HG02885 (cell line): ENCODE measurements around the gene POLR2E.
"Not testable (repeated sequence)": the region's sequence is repeated elsewhere in the genome, so short reads cannot be mapped to it uniquely, and the experiment has no call there.

Experiments
- ATAC-seq: cut with Tn5 transposase; IDR thresholded peaks from one replicate; pipeline ENCODE4 v1.9.1; 2021; ENCODE audit warnings: mild to moderate bottlenecking; ENCODE audit not compliant: unreplicated experiment, poor library complexity

POLR2E gene

DNA sequence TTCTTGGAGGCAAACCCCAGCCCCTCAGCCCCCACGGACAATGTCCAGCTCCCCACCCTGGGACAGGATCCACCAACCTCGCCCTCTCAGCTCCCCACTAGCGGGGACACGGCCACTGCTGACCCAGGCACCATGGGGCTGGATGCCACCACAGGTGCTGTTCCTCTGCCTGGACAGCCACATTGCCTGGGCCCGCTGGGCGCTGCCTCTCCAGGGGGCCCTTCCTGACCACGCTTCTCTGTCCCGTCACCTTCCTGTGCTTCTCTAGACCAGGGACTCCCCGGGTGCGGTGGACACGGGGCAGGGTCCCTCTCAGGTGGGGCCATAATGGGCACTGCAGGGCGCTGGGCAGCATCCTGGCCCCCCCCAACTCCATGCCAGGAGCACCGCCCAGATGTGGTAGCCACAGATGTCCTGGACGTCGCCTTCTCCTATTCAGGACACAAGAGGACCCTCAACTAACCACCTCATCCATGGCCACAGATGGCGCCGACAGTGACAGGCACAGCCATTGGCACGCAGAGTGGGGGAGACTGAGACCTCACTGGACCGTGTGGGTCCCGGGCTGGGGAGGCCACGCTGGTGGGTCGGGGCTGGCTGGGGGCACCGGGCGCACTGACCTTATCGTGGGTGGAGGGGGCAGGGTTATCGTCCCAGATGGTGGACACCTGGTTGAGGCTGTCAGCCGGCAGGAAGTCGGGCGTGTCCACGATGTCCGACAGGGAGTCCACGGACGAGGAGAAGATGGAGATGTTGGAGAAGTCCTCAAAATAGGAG is 32.0 kb upstream of the POLR2E start:
- ATAC-seq = no peak

DNA sequence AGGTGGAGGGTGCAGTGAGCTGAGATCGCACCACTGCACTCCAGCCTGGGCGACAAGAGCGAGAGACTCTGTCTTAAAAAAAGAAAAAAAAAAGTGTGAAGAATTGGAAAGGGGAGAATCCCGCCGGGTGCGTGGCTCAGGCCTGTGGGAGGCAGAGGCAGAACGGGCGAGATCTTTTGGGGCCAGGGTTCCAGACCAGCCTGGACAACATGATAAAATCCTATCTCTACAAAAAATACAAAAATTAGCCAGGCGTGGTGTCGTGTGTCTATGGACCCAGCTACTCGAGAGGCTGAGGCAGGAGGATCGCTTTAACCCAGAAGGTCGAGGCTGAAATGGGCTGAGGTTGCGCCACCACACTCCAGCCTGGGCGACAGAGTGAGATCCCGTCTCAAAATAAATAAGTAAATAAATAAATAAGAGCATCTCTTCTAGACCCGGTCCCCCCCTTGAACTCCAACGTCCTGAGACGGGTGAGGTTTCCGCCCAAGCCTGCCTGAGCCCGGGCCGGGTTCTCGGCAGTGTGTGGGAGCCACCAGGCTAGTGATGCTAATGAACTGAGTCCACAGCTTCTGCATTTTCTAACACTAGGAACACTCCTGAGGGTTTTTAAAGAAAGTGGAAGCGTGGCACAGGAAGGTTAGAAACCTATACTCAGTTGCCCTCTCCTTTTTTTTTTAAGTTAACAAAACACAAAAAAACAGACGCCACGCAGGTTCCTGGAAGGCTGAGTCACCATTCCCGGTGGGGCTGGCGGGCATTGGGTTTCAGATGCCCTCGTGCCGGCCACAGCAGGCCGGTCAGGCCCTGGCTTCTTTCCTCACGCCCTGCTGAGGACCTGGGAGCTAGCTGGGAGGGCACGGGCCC is 30.7 kb upstream of the POLR2E start:
- no peak for ATAC-seq

DNA sequence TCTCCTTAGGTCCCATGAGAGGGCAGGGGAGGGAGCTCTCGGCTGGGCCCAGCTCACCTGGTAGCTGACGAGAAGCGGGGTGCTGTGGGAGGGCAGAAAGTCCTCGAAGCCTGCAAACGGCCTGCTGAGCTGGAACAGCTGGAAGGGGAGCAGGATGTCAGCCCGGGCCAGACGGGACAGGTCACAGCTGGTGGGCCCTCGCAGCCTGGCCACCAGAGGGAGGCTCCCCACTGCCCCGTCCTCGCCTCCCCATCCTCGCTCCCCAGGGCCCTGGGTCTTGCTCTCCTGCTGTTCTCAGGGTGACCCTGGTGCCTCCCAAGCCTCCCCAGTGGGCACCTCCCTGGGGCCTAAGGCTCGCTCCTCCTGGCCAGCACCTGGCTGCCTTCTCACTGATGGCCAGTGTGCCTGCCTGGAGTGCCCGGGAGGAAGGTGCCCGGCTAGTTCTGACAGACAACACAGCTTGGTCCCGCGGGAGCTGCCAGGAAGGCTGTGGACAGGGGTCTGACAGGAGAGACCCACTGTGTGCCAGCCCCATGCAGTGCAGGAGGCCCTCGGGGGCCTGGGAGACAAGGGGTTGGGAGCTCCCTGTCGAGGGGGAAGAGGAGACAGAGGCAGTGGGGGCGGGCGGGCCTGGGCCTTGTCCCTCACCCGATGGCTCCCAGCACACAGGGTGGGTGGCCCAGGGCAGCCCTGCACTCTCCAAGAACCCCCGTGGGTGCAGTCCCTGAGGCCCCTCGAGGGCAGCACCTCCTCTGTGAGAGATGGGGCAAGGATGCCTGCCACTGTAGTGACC is 28.9 kb upstream of the POLR2E start:
- ATAC-seq = no peak

DNA sequence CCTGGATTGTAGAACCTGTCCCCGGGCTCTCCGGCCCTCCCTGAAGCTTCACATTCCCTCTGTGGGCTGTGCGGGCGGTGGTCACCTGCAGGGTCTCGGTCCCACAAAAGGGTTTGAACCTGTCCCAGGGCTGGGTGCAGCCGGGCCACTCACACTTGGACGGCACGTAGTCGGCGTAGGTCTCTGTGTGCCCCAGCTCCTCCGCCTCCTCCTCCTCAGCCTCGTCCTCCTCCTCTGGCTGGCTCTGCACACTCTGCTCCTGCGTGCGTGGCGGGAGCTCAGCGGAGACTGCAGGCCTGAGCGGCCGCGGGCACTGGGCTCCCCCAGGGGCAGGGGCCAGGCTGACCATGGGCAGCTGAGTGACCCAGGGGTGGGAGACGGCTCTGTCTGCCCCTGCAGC is 28.2 kb upstream of the POLR2E start:
- ATAC-seq = no peak

DNA sequence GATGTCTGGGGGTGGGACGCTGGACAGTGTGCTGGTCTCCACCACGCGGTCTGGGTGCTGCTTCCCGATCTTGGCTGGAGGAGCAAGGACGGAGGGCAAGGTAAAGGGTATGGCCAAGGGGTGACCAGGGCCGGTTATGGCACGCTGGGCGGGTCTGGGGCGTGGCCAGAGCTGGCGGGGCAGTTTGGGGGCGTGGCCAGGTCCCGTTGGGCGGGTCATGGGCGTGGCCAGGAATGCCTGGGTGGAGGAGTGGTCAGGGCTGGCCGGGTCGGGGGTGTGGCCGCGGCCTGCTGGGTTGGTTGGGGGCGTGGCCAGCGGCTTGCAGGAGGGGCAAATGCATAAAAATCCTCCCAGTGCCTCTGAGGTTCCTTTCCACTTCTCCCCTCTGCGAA is 27.8 kb upstream of the POLR2E start:
- peak; percentile 37 for ATAC-seq

DNA sequence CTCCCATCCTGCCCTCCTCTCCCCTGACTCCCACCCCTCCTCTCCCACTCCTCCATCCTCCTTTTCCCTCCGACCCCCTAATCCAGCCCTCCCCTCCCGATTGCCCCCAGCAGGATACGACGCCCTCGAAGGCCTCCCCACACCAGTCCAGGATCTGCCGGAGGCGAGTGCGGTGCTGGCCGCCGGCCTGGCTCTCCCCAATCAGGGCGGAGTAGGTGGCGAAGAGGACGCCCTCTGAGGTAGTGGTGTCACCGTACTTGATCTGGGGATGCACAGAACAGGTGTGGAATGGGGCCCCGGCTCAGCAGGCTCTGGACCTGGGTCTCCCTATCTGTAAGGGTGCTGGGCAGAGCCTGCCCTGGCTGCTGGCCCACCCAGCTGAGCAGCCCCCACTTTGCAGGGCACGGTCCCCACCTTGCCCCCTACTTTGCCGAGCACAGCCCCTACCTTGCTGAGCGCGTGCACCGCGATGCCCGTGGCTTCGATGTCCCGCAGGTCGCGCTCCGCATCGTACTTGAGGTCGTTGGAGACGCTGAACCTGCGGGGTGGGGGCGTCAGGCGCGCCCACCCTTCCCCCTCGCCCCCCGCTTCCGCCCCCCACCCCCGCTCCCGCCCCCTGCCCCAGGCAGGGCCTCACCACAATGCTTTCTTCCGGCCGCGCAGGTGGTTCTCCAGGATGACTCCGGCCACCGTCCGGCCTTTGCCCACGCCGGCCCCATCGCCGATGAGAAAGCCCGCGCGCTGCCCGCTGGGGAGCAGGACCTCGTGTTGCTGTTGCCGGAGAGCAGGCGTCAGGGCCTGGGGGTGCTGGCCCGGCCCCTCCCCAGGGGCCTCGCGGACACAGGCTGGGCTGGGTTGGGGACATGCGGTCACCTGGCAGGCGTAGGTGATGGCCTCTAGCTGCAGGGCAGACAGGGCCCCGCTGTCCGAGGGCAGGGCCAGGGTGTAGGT is 27.1 kb upstream of the POLR2E start:
- no peak for ATAC-seq

DNA sequence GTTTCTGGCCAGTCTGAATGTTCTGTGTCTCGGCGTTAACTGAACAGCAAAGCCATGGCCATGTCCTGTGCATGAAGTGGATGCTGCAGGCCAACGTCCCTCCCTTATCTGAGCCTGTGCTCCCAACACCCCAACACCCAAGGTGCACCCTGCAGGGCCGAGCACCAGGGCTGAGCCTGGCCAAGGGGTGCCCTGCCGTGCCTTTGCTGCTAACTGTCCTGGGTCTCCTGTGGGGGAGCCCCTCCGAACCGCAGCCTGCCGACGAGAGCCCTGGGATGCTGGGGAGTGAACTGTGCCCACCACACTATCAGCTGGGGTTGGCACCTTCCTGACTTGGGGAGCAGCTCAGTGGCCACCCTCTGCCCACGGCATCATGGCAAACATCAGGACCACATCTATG is 26.2 kb upstream of the POLR2E start:
- no peak for ATAC-seq

DNA sequence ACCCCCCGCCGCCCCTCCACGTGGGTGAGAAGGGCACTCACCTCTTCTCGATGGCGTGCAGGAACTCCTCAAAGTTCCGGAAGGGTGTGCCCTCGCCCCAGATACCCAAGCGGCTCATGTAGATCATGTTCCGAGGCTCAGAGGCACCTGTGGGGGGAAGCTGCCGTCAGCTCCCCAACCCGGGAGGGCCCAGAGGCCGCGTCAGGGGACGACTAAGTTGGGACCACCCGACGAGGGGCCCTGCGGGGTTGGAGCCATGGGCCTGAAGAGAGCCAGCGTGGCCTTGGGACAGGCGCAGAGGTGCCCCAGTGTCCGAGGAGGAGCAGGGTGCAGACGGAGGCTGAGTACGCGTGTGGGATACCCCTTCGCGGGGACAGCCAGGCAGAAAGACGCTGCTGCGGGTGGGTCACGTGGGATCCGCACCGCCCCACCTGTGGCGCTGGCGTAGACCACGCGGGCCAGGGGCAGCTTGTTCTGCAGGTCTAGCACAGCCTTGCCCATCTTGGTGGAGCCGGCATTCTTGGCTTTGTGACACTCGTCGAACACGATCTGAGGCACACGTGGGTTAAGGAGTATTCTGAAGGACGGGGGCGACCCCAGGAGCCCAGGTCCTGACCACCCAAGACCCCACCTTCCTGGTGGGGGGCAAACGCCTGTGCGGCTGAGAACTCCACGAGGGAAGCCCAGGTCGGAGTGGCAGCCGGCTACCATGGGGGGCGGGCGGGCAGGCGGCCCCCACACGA is 24.5 kb upstream of the POLR2E start:
- no peak for ATAC-seq

DNA sequence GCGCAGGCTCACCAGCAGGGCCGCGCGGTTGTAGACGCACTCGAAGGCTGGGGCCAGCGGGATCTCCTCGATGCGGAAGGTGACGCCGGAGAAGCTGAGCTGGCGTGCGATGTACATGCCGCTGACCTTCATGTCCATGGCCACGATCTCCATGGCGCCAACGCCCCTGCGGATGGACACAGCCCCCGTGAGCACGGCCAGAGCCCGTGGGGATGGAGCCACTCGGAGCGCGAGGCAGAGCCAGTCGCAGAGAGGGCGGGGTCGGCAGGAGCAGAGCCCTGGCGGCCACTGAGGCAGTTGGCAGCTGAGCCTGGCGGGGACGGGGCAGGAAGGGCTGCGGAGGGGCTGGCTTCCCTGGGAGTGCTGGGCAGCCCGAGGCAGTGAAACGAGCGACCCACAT is 23.8 kb upstream of the POLR2E start:
- no peak for ATAC-seq

DNA sequence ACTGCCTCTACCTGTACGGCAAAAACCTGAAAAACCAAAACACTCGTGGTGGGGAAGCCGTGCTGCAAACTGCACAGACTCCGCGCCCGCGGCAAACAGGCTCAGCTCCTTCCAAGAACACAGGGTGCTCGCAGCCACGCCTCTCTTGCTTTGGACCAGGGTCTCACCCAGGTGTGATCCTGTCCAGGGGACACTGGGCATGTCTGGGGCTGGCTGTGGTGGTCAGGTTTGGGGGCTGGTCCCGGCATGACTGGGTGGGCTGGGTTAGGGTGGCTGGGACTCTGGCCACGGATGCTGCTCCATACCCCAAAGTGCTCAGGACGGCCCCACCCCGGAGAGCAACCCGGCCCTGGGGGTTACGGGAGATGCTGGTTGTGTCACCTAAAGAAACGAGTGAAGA is 22.5 kb upstream of the POLR2E start:
- ATAC-seq = no peak

DNA sequence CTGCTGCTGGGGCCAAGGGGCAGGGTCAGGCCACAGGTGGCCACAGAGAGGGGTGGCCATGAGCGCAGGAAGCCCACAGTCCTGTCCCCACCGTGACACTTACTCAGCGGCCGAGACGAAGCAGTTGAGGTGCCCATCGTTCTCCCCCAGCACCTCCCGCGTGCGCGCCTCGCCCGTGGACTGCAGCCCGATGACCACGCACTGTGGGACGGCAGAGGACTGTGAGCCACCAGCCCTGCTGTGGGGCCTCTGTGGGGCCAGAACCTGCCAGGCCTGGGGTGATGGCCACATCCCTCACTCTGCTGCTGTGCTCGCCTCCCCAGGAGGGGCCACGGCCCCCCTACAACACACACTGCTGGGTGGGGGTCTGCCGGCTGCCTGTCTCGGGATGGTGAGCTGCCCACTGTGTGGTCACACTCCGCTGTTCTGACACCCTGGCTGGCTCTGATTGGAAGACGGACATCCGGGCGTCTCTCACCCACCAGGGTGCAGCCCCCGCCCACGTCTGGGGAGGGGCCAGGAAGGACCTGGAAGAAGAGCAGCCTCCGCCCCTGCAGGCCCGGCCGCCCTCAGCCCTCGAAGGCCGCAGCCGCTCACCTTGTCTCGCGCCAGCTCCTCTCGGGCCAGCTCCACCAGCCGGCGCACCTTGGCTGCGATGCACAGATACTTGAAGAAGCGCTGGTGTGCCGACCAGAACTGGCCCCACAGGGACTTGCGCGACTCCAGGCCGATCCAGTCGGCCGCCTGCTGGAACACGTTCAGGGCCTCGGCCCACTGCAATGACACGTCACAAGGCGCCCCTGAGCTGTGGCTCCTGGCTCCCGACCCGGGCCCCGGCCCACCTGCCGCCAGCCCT is 21.8 kb upstream of the POLR2E start:
- no peak for ATAC-seq

DNA sequence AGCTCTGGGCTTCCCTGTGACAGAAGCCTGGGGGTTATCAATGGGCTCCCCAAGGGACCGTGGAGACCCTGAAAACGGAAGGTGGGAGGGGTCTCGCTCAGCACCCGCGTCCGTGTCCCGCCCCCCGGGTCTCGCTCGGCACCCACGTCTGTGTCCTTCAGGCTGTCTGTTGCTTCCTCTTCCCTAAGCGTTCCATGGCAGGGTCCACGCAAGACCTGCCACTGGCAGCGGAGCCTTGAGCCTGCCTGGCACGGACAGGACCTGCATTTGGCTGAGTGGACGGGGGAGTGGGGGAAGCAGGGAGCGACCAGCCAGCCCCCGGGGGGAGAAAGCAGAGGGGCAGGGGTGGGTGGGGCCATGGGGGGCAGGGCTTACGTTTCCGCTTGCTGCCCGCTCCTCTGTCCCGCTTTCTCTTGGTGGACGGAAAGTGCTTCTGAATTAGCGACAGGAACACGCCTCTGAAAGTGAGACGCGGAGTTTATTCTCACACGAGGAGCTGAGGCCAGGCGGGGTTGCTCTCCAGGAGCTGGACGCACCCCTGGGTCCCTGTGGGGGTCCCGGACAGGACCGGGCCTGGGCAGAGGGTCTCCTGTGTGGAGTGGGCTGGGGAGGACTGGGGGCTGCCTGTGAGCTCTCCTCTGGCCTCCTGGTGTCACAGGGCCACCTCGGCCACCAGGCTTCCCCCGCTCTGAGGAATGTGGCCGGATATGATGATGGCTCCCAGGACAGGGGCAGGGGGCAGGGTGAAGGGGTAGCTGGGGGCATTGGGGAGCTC is 20.7 kb upstream of the POLR2E start:
- ATAC-seq = no peak

DNA sequence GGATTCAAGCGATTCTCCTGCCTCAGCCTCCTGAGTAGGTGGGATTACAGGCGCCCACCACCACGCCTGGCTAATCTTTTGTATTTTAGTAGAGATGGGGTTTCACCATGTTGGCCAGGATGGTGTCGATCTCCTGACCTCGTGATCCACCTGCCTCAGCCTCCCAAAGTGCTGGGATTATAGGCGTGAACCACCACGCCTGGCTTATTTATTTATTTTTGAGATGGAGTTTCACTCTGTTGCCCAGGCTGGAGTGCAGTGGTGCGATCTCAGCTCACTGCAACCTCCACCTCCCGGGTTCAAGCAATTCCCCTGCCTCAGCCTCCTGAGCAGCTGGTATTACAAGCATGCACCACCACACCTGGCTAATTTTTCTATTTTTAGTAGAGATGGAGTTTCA is 19.6 kb upstream of the POLR2E start:
- ATAC-seq = not testable (repeated sequence)

DNA sequence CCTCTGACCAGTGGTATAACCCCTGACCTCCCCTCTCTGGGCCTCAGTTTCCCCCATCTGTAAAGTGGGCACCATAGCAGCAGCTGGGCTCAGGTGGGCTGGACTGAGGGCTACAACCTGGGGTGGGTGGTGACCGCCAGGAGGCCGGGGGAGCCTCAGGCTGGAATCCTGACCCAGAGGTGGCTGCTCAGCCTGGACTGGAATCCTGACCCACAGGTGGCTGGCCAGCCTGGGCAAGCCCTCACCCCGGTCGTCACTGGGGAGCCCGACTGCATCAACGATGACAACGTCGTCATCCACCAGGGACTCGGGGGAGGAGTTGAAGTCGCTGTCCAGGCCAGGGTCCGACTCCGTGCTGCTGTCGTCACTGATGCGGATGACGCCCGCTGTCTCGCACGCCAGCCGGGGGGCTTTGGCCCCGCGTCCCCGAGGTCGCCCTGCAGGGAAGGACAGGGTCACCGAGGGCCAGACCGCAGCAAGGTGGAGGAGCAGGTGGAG is 18.9 kb upstream of the POLR2E start:
- ATAC-seq = no peak

DNA sequence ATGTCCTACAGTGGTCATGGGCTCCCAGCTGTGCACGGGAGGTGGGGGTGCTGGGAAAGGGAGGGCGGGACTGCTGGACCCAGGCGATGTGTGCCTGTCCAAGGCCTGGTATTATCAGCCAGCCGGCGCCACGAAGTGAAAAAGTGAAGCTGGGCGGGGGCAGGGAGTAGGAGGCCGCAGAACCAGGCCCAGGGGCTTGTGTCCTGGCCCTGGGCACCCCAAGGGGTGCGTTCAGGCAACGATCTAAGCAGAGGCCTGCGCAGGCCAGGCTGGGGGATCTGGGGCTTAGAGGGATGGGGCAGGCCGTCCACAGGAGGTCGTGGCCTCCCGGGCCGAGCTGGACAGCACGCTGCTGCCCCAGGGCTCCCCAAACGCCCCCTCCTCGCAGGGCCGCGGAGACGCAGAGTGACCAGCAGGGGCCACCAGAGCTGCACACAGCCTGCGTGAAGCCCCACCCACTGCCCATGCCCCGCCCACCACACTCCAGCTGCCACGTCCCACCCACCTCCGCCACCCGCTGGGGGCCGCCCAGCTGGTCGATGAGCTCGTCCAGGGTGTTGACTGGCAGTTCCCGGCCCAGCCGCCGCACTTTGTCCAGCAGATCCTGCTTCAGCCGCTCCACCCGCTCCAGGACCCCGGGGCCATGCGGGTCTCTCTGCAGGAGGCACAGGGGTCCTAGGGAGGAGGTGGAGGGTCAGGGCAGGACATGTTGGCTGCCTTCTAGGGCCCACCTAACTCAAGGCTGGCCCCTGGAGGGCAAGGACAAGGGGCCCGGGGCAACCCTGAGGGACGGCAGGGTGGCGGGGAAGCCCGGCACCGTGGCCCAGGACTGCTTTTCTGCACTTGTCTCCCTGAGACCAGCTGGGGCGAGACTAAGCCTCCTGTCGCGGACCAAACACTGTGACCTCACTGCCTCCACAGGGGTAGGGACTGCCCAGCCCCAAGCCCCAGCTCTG is 18.1 kb upstream of the POLR2E start:
- ATAC-seq = peak; percentile 60
